Osteoblast (primary cell): ENCODE results near the gene CREB3. TPM values are rescaled to one million over a fixed set of nuclear protein-coding genes. Genes with fewer than 3 reads are reported as not detected.

Source experiments
- DNase-seq: peaks from one replicate; pipeline ENCODE4 v3.0.0; 2011; ENCODE audit warnings: low spot score, mixed read lengths; ENCODE audit not compliant: insufficient read length; ENCODE audit errors: missing footprints
- H2AFZ ChIP-seq: 2 replicates; pipeline ENCODE4 v1.6.0; 2011; ENCODE audit warnings: mild to moderate bottlenecking, low read length
- H3K27ac ChIP-seq: 2 replicates; pipeline ENCODE4 v1.5.1; 2011; ENCODE audit warnings: mild to moderate bottlenecking, low read depth, low read length, moderate library complexity
- H3K27me3 ChIP-seq: 2 replicates; pipeline ENCODE4 v1.6.0; 2012; ENCODE audit warnings: mild to moderate bottlenecking, control low read depth, inconsistent platforms, low read length, moderate library complexity; ENCODE audit not compliant: insufficient read depth
- H3K36me3 ChIP-seq: 2 replicates; pipeline ENCODE4 v1.5.1; 2011; ENCODE audit warnings: mild to moderate bottlenecking, low read length, control low read depth, moderate library complexity; ENCODE audit not compliant: insufficient read depth
- H3K4me1 ChIP-seq: 2 replicates; pipeline ENCODE4 v1.5.1; 2011; ENCODE audit warnings: mild to moderate bottlenecking, low read length, control low read depth, moderate library complexity; ENCODE audit not compliant: insufficient read depth
- H3K4me2 ChIP-seq: 2 replicates; pipeline ENCODE4 v1.6.0; 2011; ENCODE audit warnings: mild to moderate bottlenecking, low read length; ENCODE audit not compliant: insufficient read depth
- H3K4me3 ChIP-seq: fragments of 200-600 bp; sonication (generic); 3 replicates; pipeline ENCODE4 v1.5.1; 2012; ENCODE audit warnings: mild to moderate bottlenecking, low read length, inconsistent platforms; ENCODE audit not compliant: insufficient read depth
- H3K79me2 ChIP-seq: 2 replicates; pipeline ENCODE4 v1.6.0; 2012; ENCODE audit warnings: mild to moderate bottlenecking, low read length, control low read depth, inconsistent platforms; ENCODE audit not compliant: insufficient read depth
- H3K9me3 ChIP-seq: 2 replicates; pipeline ENCODE4 v1.5.1; 2011; ENCODE audit warnings: low read depth, low read length, control low read depth
- H4K20me1 ChIP-seq: 2 replicates; pipeline ENCODE4 v1.6.0; 2012; ENCODE audit warnings: mild to moderate bottlenecking, low read length, control low read depth; ENCODE audit not compliant: insufficient read depth
- CTCF ChIP-seq: IDR thresholded peaks from 2 replicates; pipeline ENCODE4 v1.5.1; 2011; ENCODE audit warnings: mild to moderate bottlenecking, low read depth, low read length, moderate library complexity; ENCODE audit errors: extremely low read depth
- small RNA-seq: library from RNA; depleted of rRNA; stranded (forward); fragments of <200 nt; gene quantifications from one replicate; pipeline ENCODE3, GENCODE V24; 2012
- total RNA-seq: library from RNA; depleted of rRNA; stranded (reverse); fragments of >200 nt; gene quantifications from 2 replicates; pipeline ENCODE4 v1.2.3, GENCODE V29; 2012

The CREB3 gene
- total RNA-seq, 1 donor: 64.8 TPM

GRCh38 chr9:35781066-35781465 lies 48.6 kb downstream of the CREB3 start:
- no peaks in the 10 kb centered on the region for H3K9me3 ChIP-seq
- no peaks in the 10 kb centered on the region for H3K79me2 ChIP-seq
- H4K20me1 ChIP-seq: no peaks in the 10 kb centered on the region
- H2AFZ ChIP-seq: no peak overlapping the region
- H3K4me2 ChIP-seq: no peak overlapping the region
- H3K4me3 ChIP-seq: no peak overlapping the region
- no peak for DNase-seq
- H3K4me1 ChIP-seq: no peaks in the 10 kb centered on the region
- no peaks in the 10 kb centered on the region for H3K36me3 ChIP-seq
- H3K27me3 ChIP-seq: peaks cover 44% of the 10 kb centered on the region
- H3K27ac ChIP-seq: no peak overlapping the region
- no peak for TF ChIP-seq CTCF

GRCh38 chr9:35783418-35783817 lies 51.0 kb downstream of the CREB3 start:
- H3K27ac ChIP-seq: no peak overlapping the region

More at GRCh38 chr9:35783418-35783817, 51.0 kb downstream of the CREB3 start:
- H3K79me2 ChIP-seq: no peaks in the 10 kb centered on the region
- H3K36me3 ChIP-seq: no peaks in the 10 kb centered on the region
- H3K4me1 ChIP-seq: no peaks in the 10 kb centered on the region
- no peak overlapping the region for H3K4me2 ChIP-seq
- no peak for TF ChIP-seq CTCF
- no peak overlapping the region for H2AFZ ChIP-seq
- DNase-seq: no peak
- no peak overlapping the region for H3K4me3 ChIP-seq
- H3K27me3 ChIP-seq: peaks cover 40% of the 10 kb centered on the region
- H4K20me1 ChIP-seq: no peaks in the 10 kb centered on the region
- H3K9me3 ChIP-seq: no peaks in the 10 kb centered on the region

Small RNAs within 50 kb of the gene (small RNA-seq; reads per million reads assigned to genes)
- gene MIR6853: 0.74 reads per million, percentile 8 among the genes with 10 or more reads in this experiment

Other genes with a start within 250 kb of the CREB3 start
- gene RUSC2, start 242.6 kb upstream of the CREB3 start, total RNA-seq: 25.0 and 28.6 TPM in 2 replicates
- 18.5 and 18.6 TPM in 2 replicates for gene TESK1, start 127.4 kb upstream of the CREB3 start, total RNA-seq
- gene CD72, start 114.3 kb upstream of the CREB3 start, total RNA-seq: 2.7 and 2.9 TPM in 2 replicates
- gene SIT1, start 81.7 kb upstream of the CREB3 start, total RNA-seq: 0.36 TPM in 1 of 2 replicates, not detected in the other
- 88,726 and 110,601 TPM in 2 replicates for gene RMRP, start 74.6 kb upstream of the CREB3 start, total RNA-seq
- gene CCDC107, start 74.4 kb upstream of the CREB3 start, total RNA-seq: 10.6 and 15.6 TPM in 2 replicates
- 0.36 and 0.88 TPM in 2 replicates for gene ARHGEF39, start 67.5 kb upstream of the CREB3 start, total RNA-seq
- gene CA9, start 58.7 kb upstream of the CREB3 start, total RNA-seq: not detected in 2 replicates
- gene TPM2, start 42.7 kb upstream of the CREB3 start, total RNA-seq: 911 and 946 TPM in 2 replicates
- 306 and 376 TPM in 2 replicates for gene TLN1, start 471 bp upstream of the CREB3 start, total RNA-seq
- 29.5 and 31.1 TPM in 2 replicates for gene GBA2, start 16.6 kb downstream of the CREB3 start, total RNA-seq
- gene RGP1, start 16.6 kb downstream of the CREB3 start, total RNA-seq: 16.5 and 18.5 TPM in 2 replicates
- not detected in 2 replicates for gene MSMP, start 21.6 kb downstream of the CREB3 start, total RNA-seq
- 16.6 and 20.3 TPM in 2 replicates for gene NPR2, start 58.9 kb downstream of the CREB3 start, total RNA-seq
- gene SPAG8, start 79.6 kb downstream of the CREB3 start, total RNA-seq: 0.88 and 2.2 TPM in 2 replicates
- 17.0 and 17.4 TPM in 2 replicates for gene HINT2, start 82.4 kb downstream of the CREB3 start, total RNA-seq
- gene FAM221B, start 96.1 kb downstream of the CREB3 start, total RNA-seq: not detected in 2 replicates
- 2.1 and 2.5 TPM in 2 replicates for gene TMEM8B, start 96.6 kb downstream of the CREB3 start, total RNA-seq
- gene OR13J1, start 137.7 kb downstream of the CREB3 start, total RNA-seq: not detected in 2 replicates
- 1.8 and 5.1 TPM in 2 replicates for gene HRCT1, start 173.5 kb downstream of the CREB3 start, total RNA-seq
- gene SPAAR, start 176.8 kb downstream of the CREB3 start, total RNA-seq: 0.29 and 0.72 TPM in 2 replicates
- under 0.01 TPM in 2 replicates for gene OR2S2, start 225.5 kb downstream of the CREB3 start, total RNA-seq